ENCODE data around the gene ODC1. TPM values are rescaled to one million over a fixed set of nuclear protein-coding genes. Genes with fewer than 3 reads are reported as not detected.

The ODC1 gene
- total RNA-seq, 4 donors from 2014 or later, result 36.2 to 75.2 (median 43.2) TPM

DNA sequence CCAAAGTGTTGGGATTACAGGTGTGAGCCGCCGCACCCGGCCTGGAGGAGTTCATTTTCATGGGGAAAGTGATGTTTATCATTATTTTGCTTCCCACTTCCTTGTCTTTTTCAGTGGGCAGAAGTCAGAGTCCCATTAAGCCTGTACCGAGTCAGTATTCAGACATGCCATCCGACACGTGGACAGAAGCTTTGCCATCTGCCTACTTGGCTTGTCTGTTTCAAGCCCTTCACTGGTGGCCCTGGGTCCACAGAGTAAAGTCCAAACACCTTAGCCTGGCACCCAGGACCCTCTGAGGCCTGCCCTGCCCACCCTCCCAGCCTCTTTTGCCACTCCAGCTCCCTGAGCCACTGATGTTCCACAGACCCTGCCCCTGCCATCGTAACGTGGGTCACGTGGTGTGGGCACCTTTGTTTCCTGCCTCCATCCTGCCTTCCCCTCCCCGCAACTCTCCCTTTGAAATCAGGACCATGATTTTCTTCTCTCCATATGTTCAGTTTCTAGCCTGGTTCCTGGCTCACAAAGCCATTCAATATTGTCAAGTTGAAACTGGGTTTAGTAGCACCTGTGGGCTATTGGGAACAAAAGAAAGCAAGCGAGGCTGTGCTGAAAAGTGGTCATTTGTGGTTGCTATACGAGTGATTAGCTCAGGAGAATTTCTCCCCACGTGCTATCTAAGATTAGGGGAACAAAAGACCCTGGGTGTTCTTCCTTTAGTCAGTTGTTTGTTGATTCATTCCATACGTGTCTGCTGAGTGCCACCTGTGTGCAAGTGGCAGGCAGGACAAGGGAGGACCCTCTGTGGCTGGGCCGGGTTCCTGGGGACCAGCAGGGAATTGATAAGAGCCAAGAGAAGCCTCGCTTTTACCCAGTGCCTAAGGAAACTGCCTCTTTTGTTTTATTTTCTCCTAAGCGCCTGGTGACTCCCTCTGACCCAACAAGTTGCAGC, 5.1 kb upstream of the ODC1 start:
- H3K9me3 ChIP-seq, result no peaks in the 10 kb centered on the region
- no peak for DNase-seq
- H3K27me3 ChIP-seq, result no peaks in the 10 kb centered on the region
- peaks cover 0 to 39% (median 30%) of the 10 kb centered on the region in 4 donors for H3K4me1 ChIP-seq
- no peaks in the 10 kb centered on the region for H3K36me3 ChIP-seq
- in situ Hi-C loops (cut with MboI; ENCODE audit: low pct_ligation_motif_present in 1 of 4, low pct_unique_long_range_greater_than_20kb in 1 of 4, low sequenced_read_pairs in 3 of 4) (loop anchor here in 1 of 4 donors (25.0 kb wide), 1 partner anchor 184 kb away; no protein-coding TSS in a partner anchor), intact Hi-C loops (cut with DNase I; ENCODE audit: low total_unique reads) (no loop called here)
- TF ChIP-seq, protein P1, sequence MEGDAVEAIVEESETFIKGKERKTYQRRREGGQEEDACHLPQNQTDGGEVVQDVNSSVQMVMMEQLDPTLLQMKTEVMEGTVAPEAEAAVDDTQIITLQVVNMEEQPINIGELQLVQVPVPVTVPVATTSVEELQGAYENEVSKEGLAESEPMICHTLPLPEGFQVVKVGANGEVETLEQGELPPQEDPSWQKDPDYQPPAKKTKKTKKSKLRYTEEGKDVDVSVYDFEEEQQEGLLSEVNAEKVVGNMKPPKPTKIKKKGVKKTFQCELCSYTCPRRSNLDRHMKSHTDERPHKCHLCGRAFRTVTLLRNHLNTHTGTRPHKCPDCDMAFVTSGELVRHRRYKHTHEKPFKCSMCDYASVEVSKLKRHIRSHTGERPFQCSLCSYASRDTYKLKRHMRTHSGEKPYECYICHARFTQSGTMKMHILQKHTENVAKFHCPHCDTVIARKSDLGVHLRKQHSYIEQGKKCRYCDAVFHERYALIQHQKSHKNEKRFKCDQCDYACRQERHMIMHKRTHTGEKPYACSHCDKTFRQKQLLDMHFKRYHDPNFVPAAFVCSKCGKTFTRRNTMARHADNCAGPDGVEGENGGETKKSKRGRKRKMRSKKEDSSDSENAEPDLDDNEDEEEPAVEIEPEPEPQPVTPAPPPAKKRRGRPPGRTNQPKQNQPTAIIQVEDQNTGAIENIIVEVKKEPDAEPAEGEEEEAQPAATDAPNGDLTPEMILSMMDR (IDR thresholded peaks at IDR 0.05), result no peak
- TF ChIP-seq POLR2AphosphoS5 (IDR thresholded peaks at IDR 0.05) (no peak), EP300 (IDR thresholded peaks at IDR 0.05; ENCODE audit: low read depth) (no peak), POLR2A (IDR thresholded peaks at IDR 0.05) (no peak)
- H3K27ac ChIP-seq, result peak overlapping the region in 3 of 4 donors; percentile 72 to 80 (median 77)
- 85 to 88% methylated on average over 3 to 17 of the region's 17 CpGs for whole genome bisulfite sequencing, 2 donors (ENCODE audit: low coverage in 1 of 2)
- no peak overlapping the region for H3K4me3 ChIP-seq

DNA sequence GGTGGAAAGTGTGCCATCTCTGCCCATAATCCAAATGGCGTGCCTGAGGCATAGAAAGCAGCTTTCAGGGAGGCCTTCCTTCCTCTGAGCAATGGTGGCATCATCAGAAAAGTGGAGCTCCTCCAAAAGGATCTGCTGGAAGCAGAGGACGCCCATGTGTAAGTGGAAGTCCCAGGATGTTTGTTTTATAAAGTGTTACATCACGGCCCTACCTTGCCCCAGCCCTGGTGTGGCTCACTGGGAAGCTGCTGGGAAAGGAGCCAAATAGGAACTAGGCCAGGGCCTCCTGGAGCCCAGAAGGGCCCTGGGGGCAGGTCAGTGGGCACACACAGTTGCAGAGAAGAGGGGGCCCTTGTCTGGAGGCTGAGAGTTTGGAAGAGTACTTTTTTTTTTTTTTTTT, 4.2 kb upstream of the ODC1 start:
- H3K27me3 ChIP-seq, result no peaks in the 10 kb centered on the region
- intact Hi-C loops (cut with DNase I; ENCODE audit: low total_unique reads) (no loop called here), in situ Hi-C loops (cut with MboI; ENCODE audit: low pct_ligation_motif_present in 1 of 4, low pct_unique_long_range_greater_than_20kb in 1 of 4, low sequenced_read_pairs in 3 of 4) (loop anchor here in 1 of 4 donors (25.0 kb wide), 1 partner anchor 185 kb away; no protein-coding TSS in a partner anchor)
- peak; percentile 82 for DNase-seq
- no peak overlapping the region for H3K4me3 ChIP-seq
- TF ChIP-seq POLR2A (IDR thresholded peaks at IDR 0.05) (no peak), EP300 (IDR thresholded peaks at IDR 0.05; ENCODE audit: low read depth) (no peak), POLR2AphosphoS5 (IDR thresholded peaks at IDR 0.05) (peak; percentile 12 to 60 (median 35))
- TF ChIP-seq, protein P1 (IDR thresholded peaks at IDR 0.05), result no peak
- peaks cover 1 to 40% (median 27%) of the 10 kb centered on the region in 4 donors for H3K4me1 ChIP-seq
- H3K27ac ChIP-seq, result peak overlapping the region; percentile 50 to 80 (median 74)
- WGBS, 2 donors (ENCODE audit: low coverage in 1 of 2), result 41% methylated on average over 3 of the region's 3 CpGs; no CpG with 5 or more reads in 1 of the 2 donors
- no peaks in the 10 kb centered on the region for H3K36me3 ChIP-seq
- no peaks in the 10 kb centered on the region for H3K9me3 ChIP-seq

DNA sequence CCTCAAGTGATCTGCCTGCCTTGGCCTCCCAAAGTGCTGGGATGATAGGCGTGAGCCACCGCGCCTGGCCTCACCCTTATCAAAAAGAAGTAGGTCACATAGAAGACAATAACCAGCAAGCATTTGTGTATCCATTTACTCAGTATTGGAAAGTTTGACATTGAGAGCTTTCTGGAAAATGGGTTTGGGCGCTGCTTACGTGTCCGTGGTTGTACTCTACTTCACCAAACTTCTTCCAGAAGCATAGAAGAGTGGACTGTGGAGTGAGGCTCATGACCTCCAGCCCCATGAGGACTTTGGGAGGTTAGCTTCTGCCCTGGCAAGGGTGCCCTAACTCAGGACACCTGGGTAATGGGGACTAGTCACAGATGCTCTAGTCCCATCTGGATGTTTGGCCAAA, 3.7 kb upstream of the ODC1 start:
- WGBS, 2 donors (ENCODE audit: low coverage in 1 of 2), result 89 to 90% methylated on average over 3 to 6 of the region's 6 CpGs
- peaks cover 6 to 45% (median 32%) of the 10 kb centered on the region in 4 donors for H3K4me1 ChIP-seq

More for the DNA sequence above, 3.7 kb upstream of the ODC1 start:
- no peaks in the 10 kb centered on the region for H3K27me3 ChIP-seq
- in situ Hi-C loops (cut with MboI; ENCODE audit: low pct_ligation_motif_present in 1 of 4, low pct_unique_long_range_greater_than_20kb in 1 of 4, low sequenced_read_pairs in 3 of 4) (loop anchor here in 1 of 4 donors (25.0 kb wide), 1 partner anchor 185 kb away; no protein-coding TSS in a partner anchor), intact Hi-C loops (cut with DNase I; ENCODE audit: low total_unique reads) (no loop called here)
- TF ChIP-seq POLR2AphosphoS5 (IDR thresholded peaks at IDR 0.05), result no peak
- TF ChIP-seq EP300 (IDR thresholded peaks at IDR 0.05; ENCODE audit: low read depth), result no peak
- no peak for TF ChIP-seq POLR2A (IDR thresholded peaks at IDR 0.05)
- TF ChIP-seq, protein P1 (IDR thresholded peaks at IDR 0.05), result no peak
- no peaks in the 10 kb centered on the region for H3K36me3 ChIP-seq
- H3K27ac ChIP-seq, result peak overlapping the region; percentile 50 to 80 (median 74)
- no peak for DNase-seq
- H3K9me3 ChIP-seq, result no peaks in the 10 kb centered on the region
- H3K4me3 ChIP-seq, result no peak overlapping the region
